GM10847 (cell line): ENCODE results near the gene PROKR1.

ENCODE experiments used
- POLR2A ChIP-seq: IDR thresholded peaks from 2 replicates; pipeline ENCODE4 v1.6.1; 2011; ENCODE audit not compliant: insufficient read length; ENCODE audit errors: extremely low read depth

Gene PROKR1

DNA sequence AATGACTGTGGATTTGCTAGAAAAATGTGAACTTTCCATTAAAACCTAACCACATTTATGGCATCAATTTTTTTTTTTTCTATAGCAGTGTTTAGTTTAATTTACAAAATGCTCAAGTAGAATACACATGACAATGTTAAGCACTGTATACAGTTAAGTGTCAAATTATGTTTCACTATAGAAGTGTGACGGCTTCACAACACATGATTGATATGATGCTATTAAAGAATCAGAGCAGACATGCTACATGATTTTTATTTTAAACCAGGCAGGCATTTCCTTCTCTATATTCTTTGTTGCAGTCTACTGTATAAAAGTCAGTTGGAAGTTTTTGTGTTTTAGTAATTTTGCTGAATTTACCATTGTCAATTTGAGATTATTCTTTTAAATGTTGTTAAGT lies 43.6 kb downstream of the PROKR1 start:
- no peak for TF ChIP-seq POLR2A

DNA sequence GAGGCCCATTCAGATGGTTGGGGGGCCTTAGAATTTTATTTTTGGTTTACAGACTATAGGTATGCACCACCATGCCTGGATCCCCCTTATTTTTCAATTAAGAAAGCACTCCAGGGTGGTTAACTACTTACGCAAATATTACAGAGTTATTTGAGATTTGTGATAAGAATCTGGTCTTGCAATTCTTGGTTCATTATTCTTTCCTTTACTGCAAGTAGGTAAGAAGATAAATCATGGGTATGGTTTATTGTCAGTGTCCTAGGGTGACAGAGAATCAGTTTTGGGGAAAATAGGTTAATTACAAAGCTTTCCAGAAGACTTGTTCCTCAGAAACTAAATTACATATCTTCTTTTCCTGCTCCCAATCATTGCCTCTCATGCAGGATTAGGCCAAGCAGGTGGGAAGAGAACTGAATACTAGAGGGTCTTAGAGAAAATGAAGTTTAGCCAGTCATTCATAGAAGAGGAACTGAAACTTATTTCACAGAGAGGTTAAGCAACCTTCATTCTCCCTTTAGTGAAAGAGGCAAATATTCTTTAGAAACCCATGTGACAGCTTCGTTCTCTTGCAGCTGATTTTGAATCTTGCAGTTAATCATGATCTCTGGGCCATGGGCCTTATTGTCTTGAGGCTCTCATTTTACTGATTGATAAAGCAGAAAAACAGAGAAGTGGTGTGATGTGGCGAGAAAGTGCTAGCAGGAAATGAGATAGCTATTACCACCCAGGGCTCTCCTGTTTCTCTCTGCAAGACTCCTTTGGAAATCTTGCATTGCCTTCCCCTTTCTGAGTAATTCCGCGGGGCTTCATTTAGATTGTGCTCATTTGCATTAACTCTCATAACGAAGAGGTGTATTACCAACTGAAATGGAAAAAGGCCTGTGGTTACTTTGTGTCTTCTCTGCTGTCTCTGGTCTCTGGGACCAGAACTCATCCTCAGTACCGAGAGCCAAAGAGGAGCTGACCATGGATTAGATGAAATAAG lies 46.5 kb downstream of the PROKR1 start:
- no peak for TF ChIP-seq POLR2A

DNA sequence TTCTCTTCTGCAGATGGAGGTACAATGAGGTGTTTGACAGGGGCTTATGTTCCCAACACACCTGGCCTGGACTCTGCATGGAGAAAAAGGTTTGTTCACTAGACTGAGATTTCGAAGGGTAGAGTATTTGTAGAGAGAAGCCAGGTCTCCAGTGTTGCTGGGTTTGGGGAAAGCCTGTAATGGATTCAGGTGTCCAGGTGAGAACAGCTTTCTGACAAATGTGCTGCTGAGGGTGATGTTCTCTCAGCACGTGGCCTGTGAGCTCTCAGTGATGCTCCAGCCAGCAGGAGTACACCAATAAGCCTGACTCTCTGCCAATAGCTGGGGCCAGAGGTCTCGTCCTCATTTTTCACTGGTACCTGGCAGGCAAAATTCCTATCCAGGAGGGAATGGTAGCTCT lies 47.5 kb downstream of the PROKR1 start:
- no peak for TF ChIP-seq POLR2A

DNA sequence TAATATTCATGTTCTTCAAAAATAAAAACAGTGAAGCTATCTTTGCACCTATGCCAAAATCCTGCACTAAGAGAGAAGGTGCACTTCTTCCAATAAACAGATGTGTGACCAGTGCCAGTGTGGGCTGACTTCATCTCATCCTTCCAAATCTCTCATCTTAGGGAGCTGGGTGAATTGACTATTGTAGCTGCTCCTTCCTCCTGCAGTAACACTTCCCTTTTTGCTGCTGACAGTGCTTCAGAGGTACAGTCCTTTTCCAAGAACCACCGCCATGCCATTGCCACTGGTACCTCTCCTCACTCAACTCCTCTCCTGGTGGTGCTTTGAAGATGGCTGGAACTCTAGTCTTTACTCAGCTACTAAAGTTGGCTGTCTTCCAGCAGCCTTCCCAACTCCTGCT lies 49.1 kb downstream of the PROKR1 start:
- no peak for TF ChIP-seq POLR2A

DNA sequence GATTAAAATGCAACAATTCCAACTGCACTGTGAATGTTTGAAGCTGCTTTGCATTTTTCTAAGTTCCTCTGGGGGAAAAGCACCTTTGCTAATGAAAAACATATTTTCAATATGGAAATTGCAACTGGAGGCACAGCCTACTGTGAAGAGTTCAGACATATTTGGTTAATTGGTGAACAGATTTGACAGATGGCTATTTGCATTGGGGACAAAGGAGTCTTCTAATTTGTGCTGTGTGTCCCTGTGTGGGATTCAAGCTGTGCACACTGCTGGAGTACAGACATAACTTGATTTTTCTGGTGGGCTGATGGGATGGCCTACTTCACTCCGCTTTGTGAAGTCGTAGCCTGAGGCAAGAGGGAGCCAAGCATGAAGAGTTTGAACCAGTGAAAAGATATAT lies 50.6 kb downstream of the PROKR1 start:
- TF ChIP-seq POLR2A = no peak

DNA sequence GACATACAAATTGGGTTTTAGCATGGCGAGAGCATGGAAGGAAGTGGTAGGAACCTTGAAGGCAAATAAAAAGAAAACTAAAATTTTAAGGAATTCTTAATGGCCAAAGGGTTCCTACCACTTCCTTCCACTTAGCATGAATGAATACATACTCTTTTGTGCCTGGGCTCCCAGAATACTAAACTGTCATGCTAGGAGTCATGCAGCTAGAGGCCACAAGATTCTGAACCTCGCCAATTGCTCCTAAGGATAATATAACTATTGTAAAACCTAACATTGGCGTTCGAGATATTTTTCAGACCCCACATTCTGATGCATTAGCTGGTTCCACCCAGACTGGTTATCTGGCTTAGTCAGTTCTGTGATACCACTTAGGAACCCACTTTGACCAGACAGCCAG lies 52.6 kb downstream of the PROKR1 start:
- no peak for TF ChIP-seq POLR2A

DNA sequence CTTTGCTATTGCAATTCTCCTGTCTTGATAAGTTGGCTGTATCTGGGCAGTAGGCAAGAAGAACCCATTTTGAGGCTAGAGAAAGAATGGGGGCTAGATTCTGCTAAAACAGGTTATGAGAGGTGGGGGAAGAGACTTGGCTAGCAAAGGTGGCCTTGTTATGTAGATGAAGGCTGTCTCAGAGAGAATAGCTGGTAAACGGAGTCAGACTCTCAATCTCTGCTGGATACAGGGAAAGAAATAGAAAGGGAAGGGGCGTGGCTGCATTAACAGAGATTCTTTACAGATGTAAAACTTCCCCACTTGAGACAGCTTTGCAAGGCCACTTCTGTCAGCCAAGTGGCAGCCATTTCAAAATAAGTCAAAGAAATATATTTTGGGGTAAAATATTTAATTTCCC lies 53.2 kb downstream of the PROKR1 start:
- no peak for TF ChIP-seq POLR2A

DNA sequence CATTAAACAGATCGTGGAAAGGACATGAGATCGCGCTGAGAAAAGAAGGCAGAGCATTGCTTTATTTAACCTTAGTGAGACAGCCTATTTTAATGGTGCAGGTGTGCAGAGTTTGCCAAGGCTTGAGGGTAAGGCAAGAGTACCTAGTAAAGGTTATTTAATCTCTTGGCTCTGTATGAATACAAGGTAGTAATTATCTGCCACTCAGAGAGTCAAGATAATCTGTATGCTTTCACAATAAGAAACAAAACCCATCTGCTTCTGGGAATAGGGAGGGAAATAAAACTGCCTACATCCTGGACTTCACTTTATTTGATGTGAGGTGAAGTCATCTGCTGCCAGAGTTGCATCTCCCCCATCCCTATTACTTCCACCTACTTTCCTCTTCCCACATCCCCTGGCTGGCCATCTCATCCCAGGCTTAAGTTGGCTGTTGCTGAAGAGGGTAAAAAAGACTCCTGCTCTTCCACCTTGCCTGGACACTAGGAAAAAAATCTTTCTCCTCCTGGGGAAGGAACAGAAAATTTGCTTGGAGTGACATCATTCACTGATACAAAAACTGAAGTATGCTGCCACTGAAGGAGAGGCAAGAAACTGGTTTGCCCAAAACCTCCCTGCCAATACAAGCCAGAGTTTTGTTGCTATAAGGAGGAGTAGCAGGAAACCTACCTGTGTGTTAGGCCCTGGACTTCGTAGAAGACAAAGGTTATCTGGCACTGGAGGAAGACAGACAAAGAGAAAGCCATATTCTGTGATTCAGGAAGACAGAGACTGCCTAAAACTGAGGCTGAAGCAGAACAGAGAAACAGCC lies 55.4 kb downstream of the PROKR1 start:
- TF ChIP-seq POLR2A = no peak

DNA sequence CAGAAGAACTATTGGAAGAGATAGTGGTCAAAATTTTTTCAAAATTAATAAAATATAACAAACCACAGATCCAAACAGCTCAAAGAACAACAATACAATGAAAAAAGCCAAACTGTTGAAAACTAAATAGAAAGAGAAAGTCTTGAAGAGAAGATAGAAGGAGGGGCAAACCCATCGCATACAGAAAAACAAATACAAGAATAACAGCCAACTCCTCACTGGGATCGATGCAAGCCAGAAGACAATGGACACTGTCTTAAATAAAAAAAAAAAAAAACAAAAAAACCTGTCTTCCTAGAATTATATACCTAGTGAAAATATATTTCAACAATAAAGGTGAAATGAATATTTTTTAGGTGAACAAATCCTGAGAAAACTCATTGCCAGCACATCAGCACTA lies 57.2 kb downstream of the PROKR1 start:
- TF ChIP-seq POLR2A = no peak

DNA sequence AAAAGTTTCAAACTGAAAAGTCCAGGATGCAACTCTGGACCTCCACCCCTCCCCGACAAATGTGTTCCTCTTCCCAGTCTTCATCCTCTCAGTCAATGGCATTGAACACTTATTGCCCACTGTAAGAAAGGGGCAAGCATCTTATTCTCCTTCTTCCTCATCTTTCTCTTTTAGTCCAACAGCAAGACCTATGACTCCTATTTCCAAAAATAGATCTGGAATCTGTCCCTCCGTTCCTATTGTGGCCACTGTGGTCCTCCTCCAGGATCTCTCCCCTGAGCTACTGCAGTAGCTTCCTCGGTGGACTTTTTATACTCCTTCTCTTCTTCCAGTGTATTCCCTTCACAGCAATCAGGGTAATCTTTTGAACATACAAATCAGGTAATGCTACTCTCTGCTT lies 63.3 kb downstream of the PROKR1 start:
- no peak for TF ChIP-seq POLR2A
